Heart left ventricle (tissue), 16 donors: ENCODE measurements around the gene KRTAP10-6. TPM values are rescaled to one million over a fixed set of nuclear protein-coding genes. Genes with fewer than 3 reads are reported as not detected.
"Not testable (repeated sequence)": the region's sequence is repeated elsewhere in the genome, so short reads cannot be mapped to it uniquely, and the experiment has no call there.

Experiments
- ATAC-seq, 4 donors: fragments of 200-7000 bp; cut with Tn5 transposase; one replicate each; pipeline ENCODE4 v1.9.1; 2020 to 2022; ENCODE audit warnings: moderate library complexity in 4 of 4, mild to moderate bottlenecking in 3 of 4, moderate number of reproducible peaks in 1 of 4
- DNase-seq, 5 donors: peaks; one replicate each; pipeline ENCODE4 v3.0.0-alpha.2; 2020
- H3K27ac ChIP-seq, 12 donors: fragments of 200-600 bp; sonication (generic) in 4 of 12; one replicate each; pipeline versions ENCODE4 v1.5.0 to v1.8.0; 2016 to 2022; ENCODE audit warnings: mild to moderate bottlenecking in 2 of 12
- H3K27me3 ChIP-seq, 9 donors: fragments of 200-600 bp; sonication (generic) in 2 of 9; one replicate each; pipeline versions ENCODE4 v1.5.1 to v1.8.0; 2016 to 2022; ENCODE audit warnings: mild to moderate bottlenecking in 3 of 9
- H3K36me3 ChIP-seq, 9 donors: fragments of 200-600 bp; sonication (generic) in 2 of 9; one replicate each; pipeline versions ENCODE4 v1.5.0 to v1.8.0; 2018 to 2022; ENCODE audit warnings: mild to moderate bottlenecking in 2 of 9
- H3K4me1 ChIP-seq, 12 donors: fragments of 200-600 bp; sonication (generic) in 4 of 12; one replicate each; pipeline versions ENCODE4 v1.5.0 to v1.8.0; 2016 to 2022; ENCODE audit warnings: mild to moderate bottlenecking in 3 of 12
- H3K4me3 ChIP-seq, 12 donors: fragments of 200-600 bp; sonication (generic) in 4 of 12; one replicate each; pipeline versions ENCODE4 v1.5.0 to v1.8.0; 2017 to 2022; ENCODE audit warnings: mild to moderate bottlenecking in 9 of 12, moderate library complexity in 4 of 12
- H3K9me3 ChIP-seq, 12 donors: fragments of 200-600 bp; sonication (generic) in 4 of 12; one replicate each; pipeline versions ENCODE4 v1.5.0 to v1.8.0; 2016 to 2022; ENCODE audit warnings: mild to moderate bottlenecking in 1 of 12
- POLR2A ChIP-seq, 2 donors: fragments of 450-650 bp; IDR thresholded peaks; one replicate each; pipeline ENCODE4 v1.6.1; 2017; ENCODE audit warnings: antibody characterized with exemption in 2 of 2, mild to moderate bottlenecking in 2 of 2, moderate library complexity in 2 of 2
- WGBS, 4 donors: extraction: QIAGEN DNeasy Blood & Tissue Kit in 2 of 4; methylation state at CpG; one replicate each; pipeline versions ENCODE4 v1.1.5 to v1.1.7; 2013 to 2018; 5-methylcytosine and 5-hydroxymethylcytosine counted together
- intact Hi-C, 10 donors: fragments of 100-400 bp; cut with DNase I; formaldehyde crosslinking; loops; one replicate each; pipeline versions ENCODE4 v1.11.1 to v1.14.2; 2022
- polyA plus RNA-seq, 2 donors: library from polyadenylated mRNA; stranded (reverse); fragments of 200-250 nt; gene quantifications; one replicate each; pipeline ENCODE4 v1.2.3, GENCODE V29; 2013
- total RNA-seq, 9 donors: library from RNA; depleted of rRNA in 2 of 9; stranded (reverse); fragments of >200 nt in 2 of 9; fragmentation: NEBNext Ultra II Directional in 3 of 9; extraction: Animal tissue kit (Norgen Biotek cat#: 25700) in 3 of 9; gene quantifications; one replicate each; pipeline versions ENCODE4 v1.1.0 to v1.2.4, GENCODE V29; 2016 to 2023
- TF ChIP-seq, protein P1 (sequence below), 12 donors: fragments of 200-600 bp; sonication (generic) in 4 of 12; IDR thresholded peaks; one replicate each; pipeline versions ENCODE4 v1.5.0 to v1.8.0; 2018 to 2022; ENCODE audit warnings: antibody characterized with exemption in 12 of 12, mild to moderate bottlenecking in 5 of 12
- donor health status: ischemic (EF 13 %, LVEDD 7.1; RV severe dilation, severe dysfunction).
- donor health status: healthy with polysubstance abuse.
- donor health status: DM: no; HTN: yes; CAD: no.
- donor health status: DM: no; HTN: no; CAD: no.
- donor health status: ischemic (EF 25% LVEDD 6.9; RV normal size, moderate dysfunction).
- donor health status: ischemic (EF 25% LVEDD 5.7; RV mildly dilated, moderate dysfunction).
- donor health status: healthy.
- donor health status: DM: yes; HTN: yes; CAD: no.
- donor health status: ischemic (EF 35%, LVEDD 5.7; RV mildly dilated, moderate dysfunction).
- donor health status: nonischemic (EF 11% LVEDD 7.7; RV severe dilation, severe dysfunction).
- donor health status: DM: yes; HTN: yes; CAD: no.
- donor health status: PGD.
- donor health status: ischemic (EF 29% LVEDD 5.4; RV normal size, mild dysfunction).
- donor health status: nonischemic (EF 23%, LVEDD 6.1; RV moderate dilation, normal function).

Gene KRTAP10-6
- total and polyA plus RNA-seq, 11 donors = not detected

DNA sequence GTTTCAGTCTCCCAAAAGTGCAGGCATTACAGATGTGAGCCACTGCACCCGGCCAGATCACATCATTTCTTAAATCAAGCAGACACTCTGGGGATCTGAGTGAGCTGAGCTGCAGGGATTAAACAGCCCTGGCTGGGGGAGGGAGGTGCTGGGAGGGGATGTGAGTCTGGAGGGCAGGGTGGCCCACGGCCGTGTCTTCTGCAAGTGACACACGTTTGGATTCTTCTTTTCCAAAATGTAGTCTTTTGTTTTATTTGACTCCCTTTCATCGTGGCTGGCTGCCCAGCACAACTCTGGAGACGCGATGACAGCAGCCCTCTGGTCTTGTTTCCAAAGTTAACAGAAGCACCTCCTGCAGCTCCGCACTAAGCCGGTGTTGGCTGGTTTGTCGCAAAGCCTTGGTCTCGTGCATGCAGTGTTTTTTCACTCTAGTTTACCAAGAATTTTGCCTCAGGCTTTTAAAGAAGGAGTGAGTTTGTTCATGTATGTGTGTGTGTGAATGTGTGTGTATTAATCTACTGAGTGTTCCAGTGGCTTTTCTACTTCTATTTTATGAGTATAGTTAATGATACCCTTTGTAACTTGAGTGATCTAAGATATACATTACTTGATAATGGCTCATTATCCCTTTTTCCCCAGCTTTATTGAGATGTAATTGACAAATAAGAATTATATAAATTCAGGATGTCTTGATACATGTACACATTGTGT lies 9.1 kb downstream of the KRTAP10-6 start:
- H3K36me3 ChIP-seq = no peaks in the 10 kb centered on the region
- no peak overlapping the region for H3K4me3 ChIP-seq
- TF ChIP-seq POLR2A (IDR thresholded peaks at IDR 0.05) = no peak
- H3K27ac ChIP-seq = no peak overlapping the region
- intact Hi-C loops = no loop called here
- H3K27me3 ChIP-seq = peaks cover 0 to 29% (median 0%) of the 10 kb centered on the region in 9 donors
- DNase-seq (peak in 1 of 5 donors; percentile 33), ATAC-seq (peak in 2 of 4 donors; percentile 70 to 81)
- peaks cover 0 to 21% (median 7%) of the 10 kb centered on the region in 12 donors for H3K9me3 ChIP-seq
- WGBS, 4 donors = 11 to 17% (median 13%) methylated on average over 11 of the region's 11 CpGs
- no peaks in the 10 kb centered on the region for H3K4me1 ChIP-seq

DNA sequence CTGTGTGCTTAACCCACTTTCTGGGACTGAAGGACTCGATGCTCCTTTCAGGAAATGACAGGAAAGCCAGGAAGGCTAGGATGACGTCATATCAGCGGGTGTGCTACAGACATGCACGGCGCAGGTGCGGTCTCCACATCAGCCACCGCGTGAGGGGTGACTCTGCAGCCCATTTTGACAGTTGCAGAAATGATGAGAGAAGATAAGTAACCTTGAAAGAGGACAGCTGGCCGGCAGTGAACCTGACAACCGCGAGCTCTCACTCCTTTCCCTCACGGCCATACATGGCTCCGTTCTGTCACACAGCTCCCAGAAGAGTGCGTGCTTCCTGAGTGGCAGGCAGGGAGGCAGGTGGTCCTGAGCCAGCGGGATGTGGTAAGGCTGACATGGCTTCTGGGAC lies 10.2 kb downstream of the KRTAP10-6 start:
- TF ChIP-seq, protein P1, sequence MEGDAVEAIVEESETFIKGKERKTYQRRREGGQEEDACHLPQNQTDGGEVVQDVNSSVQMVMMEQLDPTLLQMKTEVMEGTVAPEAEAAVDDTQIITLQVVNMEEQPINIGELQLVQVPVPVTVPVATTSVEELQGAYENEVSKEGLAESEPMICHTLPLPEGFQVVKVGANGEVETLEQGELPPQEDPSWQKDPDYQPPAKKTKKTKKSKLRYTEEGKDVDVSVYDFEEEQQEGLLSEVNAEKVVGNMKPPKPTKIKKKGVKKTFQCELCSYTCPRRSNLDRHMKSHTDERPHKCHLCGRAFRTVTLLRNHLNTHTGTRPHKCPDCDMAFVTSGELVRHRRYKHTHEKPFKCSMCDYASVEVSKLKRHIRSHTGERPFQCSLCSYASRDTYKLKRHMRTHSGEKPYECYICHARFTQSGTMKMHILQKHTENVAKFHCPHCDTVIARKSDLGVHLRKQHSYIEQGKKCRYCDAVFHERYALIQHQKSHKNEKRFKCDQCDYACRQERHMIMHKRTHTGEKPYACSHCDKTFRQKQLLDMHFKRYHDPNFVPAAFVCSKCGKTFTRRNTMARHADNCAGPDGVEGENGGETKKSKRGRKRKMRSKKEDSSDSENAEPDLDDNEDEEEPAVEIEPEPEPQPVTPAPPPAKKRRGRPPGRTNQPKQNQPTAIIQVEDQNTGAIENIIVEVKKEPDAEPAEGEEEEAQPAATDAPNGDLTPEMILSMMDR (IDR thresholded peaks at IDR 0.05) = no peak
- no peak for TF ChIP-seq POLR2A (IDR thresholded peaks at IDR 0.05)
- H3K4me3 ChIP-seq = no peak overlapping the region
- DNase-seq (no peak), ATAC-seq (no peak)
- 56 to 72% (median 66%) methylated on average over 15 of the region's 15 CpGs for WGBS, 4 donors
- peaks cover 0 to 29% (median 0%) of the 10 kb centered on the region in 9 donors for H3K27me3 ChIP-seq
- H3K9me3 ChIP-seq = peaks cover 0 to 33% (median 10%) of the 10 kb centered on the region in 12 donors
- intact Hi-C loops = no loop called here
- no peak overlapping the region for H3K27ac ChIP-seq
- H3K4me1 ChIP-seq = no peaks in the 10 kb centered on the region
- H3K36me3 ChIP-seq = no peaks in the 10 kb centered on the region

DNA sequence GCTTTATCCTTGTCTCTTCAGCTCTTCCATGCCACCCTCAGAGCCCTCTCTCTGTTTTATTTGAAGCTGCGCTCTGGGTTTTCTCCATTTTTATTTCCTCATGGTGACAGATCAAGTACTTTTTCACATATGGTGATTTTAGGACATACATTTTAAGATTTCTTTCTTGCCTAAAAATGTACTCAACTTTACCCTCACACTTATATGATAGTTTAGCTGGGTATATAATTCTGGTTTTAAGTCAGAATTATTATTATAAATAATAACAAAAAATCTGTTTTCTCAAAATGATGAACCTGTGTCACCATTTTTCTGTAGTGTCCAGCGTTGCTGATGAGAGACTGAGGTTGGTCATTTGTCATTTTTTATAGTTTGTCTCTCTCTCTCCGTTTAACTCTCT lies 11.1 kb downstream of the KRTAP10-6 start:
- Histone ChIP-seq H3K9me3 (peaks cover 0 to 40% (median 12%) of the 10 kb centered on the region in 12 donors), H3K36me3 (no peaks in the 10 kb centered on the region), H3K27ac (no peak overlapping the region), H3K4me3 (no peak overlapping the region), H3K27me3 (peaks cover 0 to 23% (median 0%) of the 10 kb centered on the region in 9 donors), H3K4me1 (no peaks in the 10 kb centered on the region)
- intact Hi-C loops = no loop called here
- ATAC-seq (no peak), DNase-seq (no peak)
- TF ChIP-seq POLR2A (IDR thresholded peaks at IDR 0.05) = no peak
- TF ChIP-seq, protein P1 (IDR thresholded peaks at IDR 0.05) = no peak
- 79 to 86% (median 81%) methylated on average over 3 of the region's 3 CpGs for WGBS, 4 donors

DNA sequence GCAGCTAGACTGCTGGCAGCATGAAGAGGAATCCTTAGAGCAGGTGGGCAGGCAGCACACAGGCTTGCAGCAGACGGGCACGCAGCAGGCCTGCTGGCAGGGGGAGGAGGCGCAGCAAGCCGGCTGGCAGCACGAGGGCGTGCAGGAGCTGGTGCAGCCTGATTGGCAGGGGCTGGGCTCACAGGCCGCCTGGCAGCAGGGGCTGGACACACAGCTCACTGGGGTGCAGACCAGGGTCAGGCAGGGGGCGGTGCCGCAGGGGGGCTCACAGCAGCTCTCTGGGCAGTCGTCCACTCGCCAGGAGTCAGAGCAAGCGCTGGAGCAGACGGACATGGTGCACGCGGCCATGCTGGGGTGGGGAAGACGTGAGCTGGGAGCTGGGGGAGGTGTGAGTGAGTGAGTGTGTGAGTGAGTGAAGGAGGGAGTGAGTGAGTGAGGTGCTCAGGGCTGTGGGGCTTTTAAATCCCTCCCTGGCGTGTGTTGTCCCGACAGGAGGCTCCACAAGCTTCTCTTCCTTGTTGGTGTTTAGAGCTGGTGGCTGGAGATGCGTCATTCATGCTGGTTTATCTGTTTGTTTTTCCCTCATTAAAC lies 12.0 kb downstream of the KRTAP10-6 start, which contains the start of gene KRTAP10-5:
KRTAP10-5 (minus strand) TSS at position 374 of the 591 bp plus-strand sequence; CDS start at position 348, 26 bp downstream.
- DNase-seq, H3K4me3 ChIP-seq, H3K27ac ChIP-seq, intact Hi-C loops, H3K4me1 ChIP-seq, H3K36me3 ChIP-seq: not testable (repeated sequence)
- H3K9me3 ChIP-seq = peaks cover 0 to 37% (median 12%) of the 10 kb centered on the region in 12 donors
- H3K27me3 ChIP-seq = peaks cover 0 to 16% (median 0%) of the 10 kb centered on the region in 9 donors
- TF ChIP-seq, protein P1 (IDR thresholded peaks at IDR 0.05) = peak in 1 of 12 donors; percentile 13
- WGBS, 4 donors = 35 to 52% (median 45%) methylated on average over 8 to 19 of the region's 19 CpGs
- peak in 2 of 4 donors; percentile 53 to 58 for ATAC-seq
